Fibroblast of gingiva (primary cell): Measurements from ENCODE around the gene MMP28.

Experiments used
- DNase-seq: peaks from one replicate; pipeline ENCODE4 v3.0.0-alpha.2; 2011; ENCODE audit warnings: low read depth

Gene MMP28

DNA sequence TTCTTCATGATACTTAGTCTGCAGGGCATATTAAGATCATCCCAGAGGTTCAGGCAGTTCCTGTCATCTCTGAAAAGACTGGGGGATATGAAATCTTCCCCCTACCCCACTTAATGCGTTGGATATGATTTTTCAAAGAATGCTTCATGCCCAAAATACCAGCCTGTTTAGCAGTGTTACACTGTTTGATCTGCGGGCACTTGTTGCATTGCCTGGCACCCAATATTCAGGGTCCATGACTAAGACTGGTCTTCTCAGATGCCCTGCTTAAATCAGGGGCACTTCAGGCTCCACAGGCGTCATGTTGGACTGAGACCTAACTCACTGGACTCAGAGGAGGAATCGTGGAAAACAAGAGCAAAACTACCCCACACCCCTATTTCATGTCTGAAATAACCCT, 70.4 kb downstream of the MMP28 start:
- DNase-seq, result no peak

DNA sequence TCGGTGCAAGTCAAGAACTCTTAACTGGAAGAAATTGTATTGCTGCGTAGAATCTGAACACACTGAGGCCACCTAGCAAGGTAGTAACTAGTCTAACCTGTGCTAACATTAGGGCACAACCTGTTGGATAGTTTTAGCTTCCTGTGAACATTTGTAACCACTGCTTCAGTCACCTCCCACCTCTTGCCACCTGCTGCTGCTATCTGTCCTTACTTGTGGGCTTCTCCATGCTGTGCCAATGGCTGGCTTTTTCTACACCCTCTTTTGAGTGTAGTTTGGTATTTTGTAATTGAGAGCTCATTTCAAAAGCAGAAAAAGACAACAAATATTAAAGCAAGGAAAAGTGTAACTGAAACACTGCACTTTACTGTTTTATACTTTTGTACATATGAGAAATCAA, 71.7 kb downstream of the MMP28 start:
- DNase-seq, result no peak

DNA sequence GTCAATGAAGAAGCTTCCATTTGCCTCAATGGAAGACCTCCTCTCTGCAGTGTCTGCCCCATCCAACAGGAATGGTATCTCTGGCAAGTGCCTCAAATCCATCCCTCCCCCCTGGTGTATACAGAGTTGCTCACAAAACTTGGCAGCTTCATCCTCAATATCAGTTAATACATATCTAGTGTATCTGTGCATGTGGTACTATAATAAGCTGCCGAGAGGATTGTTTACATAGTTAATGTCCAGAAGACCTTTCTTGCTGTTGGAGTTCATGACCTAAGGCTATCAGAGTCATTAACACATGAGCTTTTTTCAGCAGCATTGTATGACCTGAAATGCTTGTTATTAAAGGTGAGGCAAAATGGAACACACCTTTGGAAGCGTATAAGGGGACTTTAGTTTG, 78.0 kb downstream of the MMP28 start:
- DNase-seq, result no peak

- DNase-seq, result peak; percentile 94
Observed at GRCh38 chr17:35716897-35717465, 78.5 kb downstream of the MMP28 start.

GRCh38 chr17:35716173-35716572, 79.3 kb downstream of the MMP28 start:
- peak; percentile 44 for DNase-seq
